T-helper 2 cell treated with Interferon-gamma antibody and Interleukin-4, amounts not matched to agents 5 μg/mL and 100 μg/mL, for 36 hours (primary cell): Measurements from ENCODE around the gene DNM1.
A peak's percentile ranks its signal among the peaks of the same experiment; 100 is the strongest.

ENCODE experiments used
- DNase-seq: peaks from one replicate; pipeline ENCODE4 v3.0.0; 2021; ENCODE audit warnings: low spot score
- H3K27ac Mint-ChIP-seq: one replicate; pipeline ENCODE4 v1.8.0; 2021; ENCODE audit warnings: mild to moderate bottlenecking, mixed read lengths
- H3K27me3 Mint-ChIP-seq: one replicate; pipeline ENCODE4 v1.8.0; 2021; ENCODE audit warnings: low read depth, mixed read lengths
- H3K36me3 Mint-ChIP-seq: one replicate; pipeline ENCODE4 v1.8.0; 2021; ENCODE audit warnings: low read depth, mixed read lengths
- H3K4me1 Mint-ChIP-seq: one replicate; pipeline ENCODE4 v1.8.0; 2021; ENCODE audit warnings: low read depth, mixed read lengths
- H3K4me3 Mint-ChIP-seq: one replicate; pipeline ENCODE4 v1.8.0; 2022; ENCODE audit warnings: mild to moderate bottlenecking, moderate library complexity, mixed read lengths
- H3K9me3 Mint-ChIP-seq: one replicate; pipeline ENCODE4 v1.8.0; 2021; ENCODE audit warnings: mixed read lengths

The DNM1 gene

GRCh38 chr9:128203024-128203706 is at the start of gene DNM1:
DNM1 (plus strand) TSS chr9:128203379; CDS start chr9:128203471, 92 bp downstream.
- peak; percentile 78 for DNase-seq

GRCh38 chr9:128153947-128154695 is 49.1 kb upstream of the DNM1 start:
- no peaks in the 10 kb centered on the region for H3K36me3 Mint-ChIP-seq
- no peak overlapping the region for H3K4me3 Mint-ChIP-seq
- H3K4me1 Mint-ChIP-seq, result no peaks in the 10 kb centered on the region
- no peaks in the 10 kb centered on the region for H3K9me3 Mint-ChIP-seq
- no peak for DNase-seq
- no peaks in the 10 kb centered on the region for H3K27me3 Mint-ChIP-seq
- no peak overlapping the region for H3K27ac Mint-ChIP-seq

More at GRCh38 chr9:128203024-128203706, at the start of gene DNM1:
- H3K4me3 Mint-ChIP-seq, result peak within 1 kb of the TSS; percentile 75
- peaks cover 11% of the 10 kb centered on the region for H3K4me1 Mint-ChIP-seq
- no peaks in the 10 kb centered on the region for H3K36me3 Mint-ChIP-seq
- H3K9me3 Mint-ChIP-seq, result no peaks in the 10 kb centered on the region
- peak within 1 kb of the TSS; percentile 63 for H3K27ac Mint-ChIP-seq
- H3K27me3 Mint-ChIP-seq, result peaks cover 33% of the 10 kb centered on the region

- no peaks in the 10 kb centered on the region for H3K9me3 Mint-ChIP-seq
- H3K4me3 Mint-ChIP-seq, result no peak overlapping the region
- no peaks in the 10 kb centered on the region for H3K36me3 Mint-ChIP-seq
- no peak for DNase-seq
- no peaks in the 10 kb centered on the region for H3K27me3 Mint-ChIP-seq
- H3K27ac Mint-ChIP-seq, result no peak overlapping the region
- H3K4me1 Mint-ChIP-seq, result peaks cover 7% of the 10 kb centered on the region
Measured at GRCh38 chr9:128155736-128156500, 47.3 kb upstream of the DNM1 start.

- H3K27ac Mint-ChIP-seq, result peak overlapping the region; percentile 91
- H3K9me3 Mint-ChIP-seq, result no peaks in the 10 kb centered on the region
- H3K36me3 Mint-ChIP-seq, result peaks cover 12% of the 10 kb centered on the region
- H3K4me3 Mint-ChIP-seq, result peak overlapping the region; percentile 84
- no peaks in the 10 kb centered on the region for H3K27me3 Mint-ChIP-seq
- DNase-seq, result peak; percentile 44
- peaks cover 11% of the 10 kb centered on the region for H3K4me1 Mint-ChIP-seq
Measured at GRCh38 chr9:128159522-128159783, 43.7 kb upstream of the DNM1 start.

DNA sequence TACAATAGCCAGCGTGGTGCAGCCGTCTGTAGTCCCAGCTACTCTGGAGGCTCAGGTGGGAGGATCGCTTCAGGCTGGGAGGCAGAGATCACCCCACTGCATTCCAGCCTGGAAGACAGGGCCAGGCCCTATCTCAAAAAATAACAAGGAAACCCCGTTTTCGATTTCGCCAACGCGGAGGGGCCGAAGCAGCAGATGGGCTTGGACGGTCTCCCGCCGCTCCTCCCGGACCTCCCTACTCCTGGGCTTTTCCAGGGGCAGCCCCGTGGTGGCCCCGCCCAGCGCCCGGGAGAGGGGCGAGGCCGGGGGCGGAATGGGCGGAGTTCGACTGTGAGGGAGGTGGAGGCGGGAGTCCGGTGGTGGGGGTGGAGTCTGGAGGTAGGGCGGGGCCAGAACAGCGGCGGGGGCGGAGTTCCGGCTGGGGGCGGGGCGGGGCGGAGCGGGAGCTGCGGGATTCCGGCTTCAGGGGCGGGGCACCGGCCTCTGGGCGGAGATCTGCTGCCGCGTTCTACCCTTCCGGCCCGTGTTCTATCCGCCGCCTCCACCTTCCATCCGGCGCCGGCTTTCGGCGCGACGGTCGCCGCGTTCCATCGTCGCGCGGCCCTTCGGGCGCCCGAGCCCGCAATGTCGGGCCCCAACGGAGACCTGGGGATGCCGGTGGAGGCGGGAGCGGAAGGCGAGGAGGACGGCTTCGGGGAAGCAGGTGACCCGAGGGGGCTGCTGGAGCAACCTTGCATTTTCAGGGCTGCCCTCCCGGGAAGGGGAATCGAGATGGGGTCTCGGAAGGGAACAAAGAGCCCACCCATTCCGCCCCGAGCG is 43.2 kb upstream of the DNM1 start, which contains the start of gene BBLN:
Gene BBLN (plus strand): TSS at position 482 of the 819 bp plus-strand sequence. CDS start 143 bp downstream, at position 625.
- Mint-ChIP-seq H3K36me3 (peaks cover 12% of the 10 kb centered on the region), H3K9me3 (no peaks in the 10 kb centered on the region), H3K4me3 (peak within 1 kb of the TSS; percentile 85), H3K27me3 (no peaks in the 10 kb centered on the region), H3K4me1 (peaks cover 11% of the 10 kb centered on the region), H3K27ac (peak within 1 kb of the TSS; percentile 91)
- DNase-seq, result peak; percentile 91

GRCh38 chr9:128160603-128160987 is 42.6 kb upstream of the DNM1 start:
- DNase-seq, result peak; percentile 63
- Mint-ChIP-seq H3K4me1 (peaks cover 11% of the 10 kb centered on the region), H3K36me3 (peaks cover 12% of the 10 kb centered on the region), H3K27ac (peak overlapping the region; percentile 75), H3K9me3 (no peaks in the 10 kb centered on the region), H3K27me3 (no peaks in the 10 kb centered on the region), H3K4me3 (peak overlapping the region; percentile 85)

- no peaks in the 10 kb centered on the region for H3K27me3 Mint-ChIP-seq
- H3K36me3 Mint-ChIP-seq, result peaks cover 16% of the 10 kb centered on the region
- H3K4me1 Mint-ChIP-seq, result peaks cover 11% of the 10 kb centered on the region
- H3K27ac Mint-ChIP-seq, result peak overlapping the region; percentile 75
- DNase-seq, result no peak
- no peaks in the 10 kb centered on the region for H3K9me3 Mint-ChIP-seq
- peak overlapping the region; percentile 85 for H3K4me3 Mint-ChIP-seq
Measured at GRCh38 chr9:128161215-128161902, 41.8 kb upstream of the DNM1 start.

DNA sequence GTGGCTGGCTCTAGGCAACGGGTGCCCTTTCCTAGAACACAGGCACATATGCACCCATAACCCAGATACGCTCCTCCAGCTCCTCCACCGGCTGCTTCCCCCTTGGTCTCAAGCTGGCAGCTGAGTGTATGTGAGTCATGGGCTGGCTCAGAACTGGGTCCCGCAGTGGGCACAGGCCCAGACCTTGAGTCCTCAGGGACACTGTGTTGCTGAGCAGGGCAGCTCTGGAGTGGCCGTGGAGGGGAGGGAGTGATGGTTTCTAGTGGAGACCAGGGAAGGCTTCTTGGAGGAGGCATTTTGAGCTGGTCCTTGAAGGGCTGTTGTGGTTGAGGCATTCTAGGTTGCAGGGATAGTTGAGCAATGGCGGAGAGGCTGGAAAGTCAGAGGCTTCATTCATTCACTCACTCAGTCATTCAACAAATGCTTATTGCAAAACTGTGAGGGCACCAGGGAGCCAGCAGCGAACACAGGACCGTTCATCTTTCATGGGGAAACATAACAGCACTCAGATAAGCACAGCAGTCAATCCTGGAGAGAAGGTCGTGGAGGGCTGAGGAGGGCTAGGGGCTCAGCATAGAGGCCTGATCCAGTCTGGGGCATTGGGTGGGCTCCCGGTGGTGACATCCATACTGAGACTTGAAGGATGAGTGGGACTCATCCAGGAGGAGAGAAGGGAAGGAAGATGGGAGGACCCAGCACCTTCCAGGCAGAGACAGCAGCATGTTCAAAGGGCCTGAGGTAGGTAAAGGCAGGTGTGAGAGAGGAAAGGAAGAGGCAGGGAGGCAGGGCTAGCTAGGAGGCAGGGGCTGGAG is 40.8 kb upstream of the DNM1 start:
- H3K4me3 Mint-ChIP-seq, result peak overlapping the region; percentile 43
- no peak for DNase-seq
- H3K36me3 Mint-ChIP-seq, result peaks cover 22% of the 10 kb centered on the region
- H3K4me1 Mint-ChIP-seq, result peaks cover 11% of the 10 kb centered on the region
- H3K27ac Mint-ChIP-seq, result peak overlapping the region; percentile 62
- H3K9me3 Mint-ChIP-seq, result no peaks in the 10 kb centered on the region
- H3K27me3 Mint-ChIP-seq, result no peaks in the 10 kb centered on the region

DNA sequence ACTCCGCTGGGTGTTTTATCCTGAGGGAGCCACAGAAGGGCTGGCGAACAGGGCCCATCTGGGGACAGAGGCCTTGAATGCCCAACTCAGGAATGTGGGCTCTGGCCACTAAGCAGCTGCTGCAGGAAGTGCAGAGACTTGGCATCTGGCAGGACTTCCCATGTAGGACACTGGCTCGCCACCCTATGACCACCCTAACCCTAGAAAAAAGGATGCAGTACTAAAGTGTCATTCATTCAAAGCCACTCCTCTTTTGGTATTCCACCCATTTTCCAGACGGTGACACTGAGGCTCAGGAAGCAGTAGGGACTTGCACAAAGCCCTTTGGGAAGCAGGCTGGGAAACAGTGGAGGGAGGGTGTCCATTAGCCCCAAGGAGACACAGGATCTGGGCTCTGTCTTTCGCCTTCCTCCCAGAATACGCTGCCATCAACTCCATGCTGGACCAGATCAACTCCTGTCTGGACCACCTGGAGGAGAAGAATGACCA is 40.1 kb upstream of the DNM1 start:
- Mint-ChIP-seq H3K27me3 (no peaks in the 10 kb centered on the region), H3K4me1 (peaks cover 11% of the 10 kb centered on the region), H3K36me3 (peaks cover 23% of the 10 kb centered on the region), H3K9me3 (no peaks in the 10 kb centered on the region), H3K4me3 (no peak overlapping the region), H3K27ac (no peak overlapping the region)
- no peak for DNase-seq

DNA sequence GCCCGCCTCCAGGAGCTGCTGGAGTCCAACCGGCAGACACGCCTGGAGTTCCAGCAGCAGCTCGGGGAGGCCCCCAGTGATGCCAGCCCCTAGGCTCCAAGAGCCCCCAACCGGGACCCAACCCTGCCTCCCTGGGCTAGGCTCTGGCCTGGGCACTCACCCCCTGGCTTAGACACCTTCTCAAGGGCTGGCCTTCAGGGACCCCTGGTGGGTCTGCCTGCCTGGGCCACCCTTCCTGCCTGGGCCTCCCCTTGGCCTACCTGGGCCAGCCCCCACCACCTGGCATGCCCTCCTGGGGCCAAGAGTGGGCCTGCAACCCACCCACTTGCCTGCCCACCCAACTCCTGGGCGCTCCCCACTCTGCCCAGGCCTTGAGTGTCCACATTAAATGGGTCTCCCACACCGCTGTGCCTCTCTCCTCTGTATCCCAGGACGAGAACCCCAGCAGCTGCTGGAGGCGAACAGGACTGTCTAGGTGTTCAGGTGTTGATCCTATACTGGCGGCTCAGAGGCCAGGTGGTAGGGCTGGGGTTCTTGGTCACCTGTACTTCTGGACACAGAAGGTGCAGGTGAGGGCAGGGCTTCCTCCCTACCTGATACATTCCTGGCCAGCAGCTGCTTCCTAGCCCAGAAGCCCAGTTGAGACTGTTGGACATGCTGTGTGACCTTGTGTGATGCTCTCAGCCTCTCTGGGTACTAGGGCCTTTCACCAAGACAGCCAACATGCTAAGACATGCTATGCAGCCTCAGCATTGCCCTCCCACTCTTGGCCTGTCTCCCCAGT is 39.5 kb upstream of the DNM1 start:
- Mint-ChIP-seq H3K4me1 (peaks cover 11% of the 10 kb centered on the region), H3K27me3 (no peaks in the 10 kb centered on the region), H3K9me3 (no peaks in the 10 kb centered on the region), H3K27ac (no peak overlapping the region), H3K36me3 (peaks cover 26% of the 10 kb centered on the region), H3K4me3 (no peak overlapping the region)
- no peak for DNase-seq

GRCh38 chr9:128164307-128164885 is 38.8 kb upstream of the DNM1 start:
- H3K9me3 Mint-ChIP-seq, result no peaks in the 10 kb centered on the region
- H3K27me3 Mint-ChIP-seq, result no peaks in the 10 kb centered on the region
- no peak overlapping the region for H3K4me3 Mint-ChIP-seq
- no peak overlapping the region for H3K27ac Mint-ChIP-seq
- peaks cover 30% of the 10 kb centered on the region for H3K36me3 Mint-ChIP-seq
- no peak for DNase-seq
- H3K4me1 Mint-ChIP-seq, result peaks cover 9% of the 10 kb centered on the region
